OCI-LY7 (cell line): ENCODE data around the gene EXOC5. TPM values are rescaled to one million over a fixed set of nuclear protein-coding genes. Genes with fewer than 3 reads are reported as not detected.
"Not testable (repeated sequence)": the region's sequence is repeated elsewhere in the genome, so short reads cannot be mapped to it uniquely, and the experiment has no call there.

Experiments used
- BruUV-seq: library from RNA; stranded (reverse); fragments of 400-500 nt; replicated peaks from 2 replicates; lab custom pipeline; 2021; lab: Mats Ljungman, UMichigan
- CTCF ChIA-PET: fragments of 300-600 bp; sonication (Branson Sonifier 250); formaldehyde crosslinking; loops from one replicate; lab custom pipeline; 2022; ENCODE audit warnings: antibody characterized with exemption; ENCODE audit not compliant: unreplicated experiment; lab: Charles Lee
- POLR2A ChIA-PET: fragments of 300-600 bp; sonication (Branson Sonifier 250); formaldehyde crosslinking; loops from one replicate; lab custom pipeline; 2022; ENCODE audit warnings: antibody characterized with exemption; lab: Charles Lee
- DNase-seq: peaks from one replicate; pipeline ENCODE4 v3.0.0-alpha.2; 2015; ENCODE audit warnings: low spot score
- H2AFZ ChIP-seq: fragments of 200-600 bp; sonication (generic), shearing (Covaris generic); 2 replicates; pipeline ENCODE4 v1.6.1; 2014; ENCODE audit warnings: mild to moderate bottlenecking, antibody characterized with exemption, low read length, moderate library complexity
- H3K27ac ChIP-seq: fragments of 200-600 bp; sonication (generic); 2 replicates; pipeline ENCODE4 v1.5.1; 2014; ENCODE audit warnings: mixed run types, low read depth, mild to moderate bottlenecking, moderate library complexity, low read length, inconsistent platforms; ENCODE audit not compliant: poor library complexity, severe bottlenecking
- H3K36me3 ChIP-seq: fragments of 200-600 bp; sonication (generic); 2 replicates; pipeline ENCODE4 v1.6.1; 2014; ENCODE audit warnings: mild to moderate bottlenecking, antibody characterized with exemption, low read length, moderate library complexity, mixed read lengths; ENCODE audit not compliant: insufficient read depth
- H3K4me1 ChIP-seq: fragments of 200-600 bp; sonication (generic); 2 replicates; pipeline ENCODE4 v1.5.1; 2014; ENCODE audit warnings: mild to moderate bottlenecking, low read length; ENCODE audit not compliant: insufficient read depth, poor library complexity, severe bottlenecking
- H3K4me2 ChIP-seq: fragments of 200-600 bp; sonication (generic); 2 replicates; pipeline ENCODE4 v1.6.1; 2014; ENCODE audit warnings: mild to moderate bottlenecking, low read length
- H3K4me3 ChIP-seq: fragments of 200-600 bp; sonication (generic); 2 replicates; pipeline ENCODE4 v1.5.1; 2014; ENCODE audit warnings: mild to moderate bottlenecking, low read depth, low read length; ENCODE audit not compliant: poor library complexity, severe bottlenecking
- H3K79me2 ChIP-seq: fragments of 200-600 bp; sonication (generic); 2 replicates; pipeline ENCODE4 v1.6.1; 2016; ENCODE audit warnings: low read depth, mild to moderate bottlenecking, low read length, moderate library complexity, mixed read lengths; ENCODE audit not compliant: insufficient read depth
- H3K9me2 ChIP-seq: fragments of 200-600 bp; sonication (generic); 2 replicates; pipeline ENCODE4 v1.6.1; 2016; ENCODE audit warnings: mild to moderate bottlenecking, low read length, mixed read lengths; ENCODE audit not compliant: insufficient read depth
- H3K9me3 ChIP-seq: fragments of 200-600 bp; sonication (generic); 2 replicates; pipeline ENCODE4 v1.6.1; 2014; ENCODE audit warnings: mild to moderate bottlenecking, mixed run types, low read length, mixed read lengths
- H4K20me1 ChIP-seq: fragments of 200-600 bp; sonication (generic); 2 replicates; pipeline ENCODE4 v1.6.1; 2014; ENCODE audit warnings: mild to moderate bottlenecking, antibody characterized with exemption, low read length, moderate library complexity, mixed read lengths; ENCODE audit not compliant: insufficient read depth
- EZH2phosphoT487 ChIP-seq: fragments of 200-600 bp; sonication (generic); IDR thresholded peaks from 2 replicates; pipeline ENCODE4 v1.6.1; 2018; ENCODE audit warnings: low read depth, borderline replicate concordance, mild to moderate bottlenecking, mixed run types, antibody characterized with exemption, low read length, moderate library complexity, mixed read lengths
- intact Hi-C: fragments of 100-400 bp; cut with micrococcal nuclease; formaldehyde crosslinking; loops from one replicate; pipeline ENCODE4 v1.10.0; 2022; ENCODE audit not compliant: unreplicated experiment
- total RNA-seq, 2 experiments: library from RNA; depleted of rRNA in 1 of 2; stranded (reverse); fragments of >200 nt in 1 of 2; shearing (Covaris generic) in 1 of 2; gene quantifications; 2 replicates each; pipeline ENCODE4 v1.2.3, GENCODE V29; 2014 to 2022
- TF ChIP-seq, protein P1 (sequence below): fragments of 200-600 bp; sonication (generic); conservative IDR thresholded peaks from 2 replicates; pipeline ENCODE4 v1.5.1; 2014; ENCODE audit warnings: mild to moderate bottlenecking, antibody characterized with exemption, low read length, moderate library complexity, mixed read lengths

EXOC5 gene
- total RNA-seq, 2 experiments from 2014 or later = 26.9 to 69.4 TPM

GRCh38 chr14:57232006-57232405 is 36.7 kb downstream of the EXOC5 start:
- DNase-seq = no peak
- intact Hi-C loops = no loop called here
- H3K4me3 ChIP-seq = no peak overlapping the region
- H3K9me3 ChIP-seq = no peaks in the 10 kb centered on the region
- ChIA-PET POLR2A (interaction anchor here (0.7 kb wide), 1 partner anchor 182 kb away, joined by 4 read pairs; no protein-coding TSS in a partner anchor), CTCF (no interaction called here)
- H2AFZ ChIP-seq = no peak overlapping the region
- H3K27ac ChIP-seq = no peak overlapping the region
- no peaks in the 10 kb centered on the region for H4K20me1 ChIP-seq
- H3K36me3 ChIP-seq = peaks cover 79% of the 10 kb centered on the region
- TF ChIP-seq, protein P1, sequence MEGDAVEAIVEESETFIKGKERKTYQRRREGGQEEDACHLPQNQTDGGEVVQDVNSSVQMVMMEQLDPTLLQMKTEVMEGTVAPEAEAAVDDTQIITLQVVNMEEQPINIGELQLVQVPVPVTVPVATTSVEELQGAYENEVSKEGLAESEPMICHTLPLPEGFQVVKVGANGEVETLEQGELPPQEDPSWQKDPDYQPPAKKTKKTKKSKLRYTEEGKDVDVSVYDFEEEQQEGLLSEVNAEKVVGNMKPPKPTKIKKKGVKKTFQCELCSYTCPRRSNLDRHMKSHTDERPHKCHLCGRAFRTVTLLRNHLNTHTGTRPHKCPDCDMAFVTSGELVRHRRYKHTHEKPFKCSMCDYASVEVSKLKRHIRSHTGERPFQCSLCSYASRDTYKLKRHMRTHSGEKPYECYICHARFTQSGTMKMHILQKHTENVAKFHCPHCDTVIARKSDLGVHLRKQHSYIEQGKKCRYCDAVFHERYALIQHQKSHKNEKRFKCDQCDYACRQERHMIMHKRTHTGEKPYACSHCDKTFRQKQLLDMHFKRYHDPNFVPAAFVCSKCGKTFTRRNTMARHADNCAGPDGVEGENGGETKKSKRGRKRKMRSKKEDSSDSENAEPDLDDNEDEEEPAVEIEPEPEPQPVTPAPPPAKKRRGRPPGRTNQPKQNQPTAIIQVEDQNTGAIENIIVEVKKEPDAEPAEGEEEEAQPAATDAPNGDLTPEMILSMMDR = no peak
- no peak for TF ChIP-seq EZH2phosphoT487
- BruUV-seq = no TSS peak
- H3K4me2 ChIP-seq = no peak overlapping the region
- H3K4me1 ChIP-seq = no peaks in the 10 kb centered on the region
- H3K79me2 ChIP-seq = no peaks in the 10 kb centered on the region
- H3K9me2 ChIP-seq = no peaks in the 10 kb centered on the region

- H3K79me2 ChIP-seq, H3K9me3 ChIP-seq, H3K9me2 ChIP-seq, BruUV-seq, DNase-seq, POLR2A ChIA-PET, H3K4me2 ChIP-seq, CTCF ChIA-PET, intact Hi-C loops, H3K27ac ChIP-seq, H3K4me1 ChIP-seq, H3K4me3 ChIP-seq, H4K20me1 ChIP-seq, H2AFZ ChIP-seq: not testable (repeated sequence)
- H3K36me3 ChIP-seq = peaks cover 75% of the 10 kb centered on the region
Measured at GRCh38 chr14:57228320-57228719, 40.4 kb downstream of the EXOC5 start.

DNA sequence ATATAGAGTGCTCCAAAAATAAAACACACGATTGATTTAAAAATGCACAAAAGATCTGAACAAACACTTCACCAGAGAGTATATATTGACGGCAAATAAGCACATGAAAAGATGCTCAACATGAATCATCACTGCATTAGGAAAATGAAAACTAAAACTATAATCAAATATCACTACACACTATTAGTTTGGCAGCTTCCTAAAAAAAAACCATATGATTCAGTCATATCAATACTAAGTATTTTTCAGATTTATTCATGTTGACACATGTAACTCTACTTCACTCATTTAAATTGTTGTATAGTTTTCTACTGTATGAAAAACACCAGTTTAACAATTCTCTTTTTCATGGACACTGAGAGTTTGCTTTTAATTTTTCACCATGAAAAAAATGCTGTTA is 41.6 kb downstream of the EXOC5 start:
- Histone ChIP-seq H3K9me3 (no peaks in the 10 kb centered on the region), H3K4me3 (no peak overlapping the region), H3K79me2 (no peaks in the 10 kb centered on the region), H3K27ac (no peak overlapping the region), H3K36me3 (peaks cover 72% of the 10 kb centered on the region), H3K4me2 (no peak overlapping the region), H4K20me1 (no peaks in the 10 kb centered on the region), H3K9me2 (0 out of 2 replicates have a peak, but pooled peaks cover 3% of the 10 kb centered on the region), H2AFZ (no peak overlapping the region), H3K4me1 (no peaks in the 10 kb centered on the region)
- no peak for TF ChIP-seq EZH2phosphoT487
- TF ChIP-seq, protein P1 = no peak
- intact Hi-C loops = no loop called here
- no peak for DNase-seq
- POLR2A ChIA-PET = no interaction called here
- no TSS peak for BruUV-seq
- CTCF ChIA-PET = no interaction called here
